Neural cell (in vitro differentiated cells): Measurements from ENCODE around the gene CRTAP. TPM values are rescaled to one million over a fixed set of nuclear protein-coding genes. Genes with fewer than 3 reads are reported as not detected.

Experiments used
- H2AFZ ChIP-seq: fragments of 200-600, 300-800 bp; sonication (generic), shearing (Covaris generic); 2 replicates; pipeline ENCODE4 v1.6.0; 2014; ENCODE audit warnings: low read depth, mild to moderate bottlenecking, antibody characterized with exemption, low read length, moderate library complexity
- H3F3A ChIP-seq: fragments of 200-600 bp; shearing (Covaris generic); 2 replicates; pipeline ENCODE4 v1.6.1; 2016; ENCODE audit warnings: mild to moderate bottlenecking, moderate library complexity, mixed read lengths, antibody characterized with exemption, low read length; ENCODE audit not compliant: insufficient read depth, poor library complexity, severe bottlenecking
- H3K27ac ChIP-seq: fragments of 200-600, 300-800 bp; sonication (generic), shearing (Covaris generic); 2 replicates; pipeline ENCODE4 v1.5.1; 2014; ENCODE audit warnings: mild to moderate bottlenecking, low read length, moderate library complexity
- H3K27me3 ChIP-seq: fragments of 300-800, 200-600 bp; sonication (generic), shearing (Covaris generic); 2 replicates; pipeline ENCODE4 v1.6.0; 2014; ENCODE audit warnings: mild to moderate bottlenecking, low read depth, low read length, moderate library complexity; ENCODE audit not compliant: insufficient read depth
- H3K36me3 ChIP-seq: fragments of 300-800, 200-600 bp; sonication (generic), shearing (Covaris generic); 2 replicates; pipeline ENCODE4 v1.5.1; 2014; ENCODE audit warnings: mild to moderate bottlenecking, antibody characterized with exemption, low read length, moderate library complexity; ENCODE audit not compliant: insufficient read depth
- H3K4me2 ChIP-seq: fragments of 300-800, 200-600 bp; sonication (generic), shearing (Covaris generic); 2 replicates; pipeline ENCODE4 v1.6.0; 2014; ENCODE audit warnings: mild to moderate bottlenecking, low read length
- H3K4me3 ChIP-seq: fragments of 300-800, 200-600 bp; sonication (generic), shearing (Covaris generic); 2 replicates; pipeline ENCODE4 v1.5.1; 2014; ENCODE audit warnings: mild to moderate bottlenecking, low read length, moderate library complexity
- H3K79me2 ChIP-seq: fragments of 200-600 bp; shearing (Covaris generic); replicated peaks from 2 replicates; pipeline ENCODE4 v1.6.0; 2014; ENCODE audit warnings: mild to moderate bottlenecking, low read length, moderate library complexity; ENCODE audit not compliant: insufficient read depth
- H3K9ac ChIP-seq: fragments of 300-800, 200-600 bp; sonication (generic), shearing (Covaris generic); 2 replicates; pipeline ENCODE4 v1.6.1; 2016; ENCODE audit warnings: mild to moderate bottlenecking, low read length, mixed read lengths
- H3K9me2 ChIP-seq: fragments of 200-600 bp; shearing (Covaris generic); 2 replicates; pipeline ENCODE4 v1.6.1; 2016; ENCODE audit warnings: mild to moderate bottlenecking, low read length, mixed read lengths; ENCODE audit not compliant: insufficient read depth
- H3K9me3 ChIP-seq: fragments of 200-600, 300-800 bp; sonication (generic), shearing (Covaris generic); 2 replicates; pipeline ENCODE4 v1.6.1; 2016; ENCODE audit warnings: mild to moderate bottlenecking, mixed run types, low read length, moderate library complexity, mixed read lengths
- H4K20me1 ChIP-seq: fragments of 200-600 bp; shearing (Covaris generic); 2 replicates; pipeline ENCODE4 v1.6.1; 2016; ENCODE audit warnings: mild to moderate bottlenecking, mixed run types; ENCODE audit not compliant: insufficient read depth
- EP300 ChIP-seq: fragments of 450-650 bp; conservative IDR thresholded peaks from 2 replicates; pipeline ENCODE4 v1.6.1; 2014; ENCODE audit warnings: antibody characterized with exemption, mild to moderate bottlenecking, moderate library complexity; ENCODE audit not compliant: poor library complexity, severe bottlenecking
- EZH2 ChIP-seq: fragments of 200-600, 300-800 bp; shearing (Covaris generic), sonication (generic); IDR thresholded peaks from 2 replicates; pipeline ENCODE4 v1.6.1; 2014; ENCODE audit warnings: antibody characterized with exemption, low read length, borderline replicate concordance, mild to moderate bottlenecking; ENCODE audit not compliant: insufficient read depth, poor library complexity, severe bottlenecking
- MXI1 ChIP-seq: fragments of 450-650 bp; conservative IDR thresholded peaks from 2 replicates; pipeline ENCODE4 v1.6.1; 2014; ENCODE audit warnings: antibody characterized with exemption, mild to moderate bottlenecking; ENCODE audit not compliant: poor library complexity, severe bottlenecking
- POLR2AphosphoS5 ChIP-seq: IDR thresholded peaks from 2 replicates; pipeline ENCODE4 v1.6.1; 2012
- RAD21 ChIP-seq: fragments of 450-650 bp; conservative IDR thresholded peaks from 2 replicates; pipeline ENCODE4 v1.6.1; 2014; ENCODE audit warnings: antibody characterized with exemption, mild to moderate bottlenecking, moderate library complexity
- SMC3 ChIP-seq: fragments of 450-650 bp; conservative IDR thresholded peaks from 2 replicates; pipeline ENCODE4 v1.6.1; 2014; ENCODE audit warnings: antibody characterized with exemption, mild to moderate bottlenecking, moderate library complexity; ENCODE audit not compliant: poor library complexity
- TAF1 ChIP-seq: IDR thresholded peaks from 2 replicates; pipeline ENCODE4 v1.6.1; 2012; ENCODE audit warnings: low read depth
- polyA plus RNA-seq: library from polyadenylated mRNA; depleted of rRNA; stranded (reverse); fragments of >200 nt; gene quantifications from 2 replicates; pipeline ENCODE4 v1.2.3, GENCODE V29; 2014
- TF ChIP-seq, protein P1 (sequence below): fragments of 450-650 bp; IDR thresholded peaks from 2 replicates; pipeline ENCODE4 v1.5.1; 2014; ENCODE audit warnings: antibody characterized with exemption, mild to moderate bottlenecking, moderate library complexity; ENCODE audit not compliant: poor library complexity, severe bottlenecking
- TF ChIP-seq, protein P2 (sequence below): IDR thresholded peaks from 2 replicates; pipeline ENCODE4 v1.6.1; 2012; ENCODE audit warnings: borderline replicate concordance

The CRTAP gene
- polyA plus RNA-seq, 1 donor from 2014 or later: 7.1 TPM

DNA sequence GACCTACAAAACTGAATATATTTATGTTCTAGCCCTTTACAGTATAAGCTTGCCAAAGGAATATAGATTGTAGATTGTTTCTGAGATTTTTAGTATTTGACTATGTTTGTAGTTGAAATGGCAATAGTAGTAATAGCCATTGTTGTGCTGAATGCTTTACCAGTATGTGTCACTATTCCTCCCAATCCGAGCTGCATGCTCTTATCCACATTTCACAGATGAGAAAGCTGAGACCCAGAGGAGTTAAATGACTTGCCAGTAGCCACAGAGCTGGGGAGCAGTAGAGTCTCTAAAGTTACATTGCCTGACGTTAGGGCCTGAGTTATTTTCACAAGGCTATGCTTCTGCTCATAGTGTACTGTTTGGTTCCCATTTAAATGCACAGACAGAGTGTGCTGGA is 13.6 kb upstream of the CRTAP start:
- no peaks in the 10 kb centered on the region for H4K20me1 ChIP-seq
- no peaks in the 10 kb centered on the region for H3F3A ChIP-seq
- H3K27me3 ChIP-seq: no peaks in the 10 kb centered on the region
- no peaks in the 10 kb centered on the region for H3K9me3 ChIP-seq
- no peak overlapping the region for H3K9ac ChIP-seq
- no peaks in the 10 kb centered on the region for H3K36me3 ChIP-seq
- H2AFZ ChIP-seq: no peak overlapping the region
- no peaks in the 10 kb centered on the region for H3K79me2 ChIP-seq
- H3K4me3 ChIP-seq: no peak overlapping the region
- H3K9me2 ChIP-seq: no peaks in the 10 kb centered on the region
- H3K27ac ChIP-seq: no peak overlapping the region
- H3K4me2 ChIP-seq: no peak overlapping the region
- TF ChIP-seq MXI1 (no peak), EP300 (no peak), SMC3 (no peak), TAF1 (no peak), EZH2 (no peak), RAD21 (no peak), POLR2AphosphoS5 (no peak)
- TF ChIP-seq, protein P1, sequence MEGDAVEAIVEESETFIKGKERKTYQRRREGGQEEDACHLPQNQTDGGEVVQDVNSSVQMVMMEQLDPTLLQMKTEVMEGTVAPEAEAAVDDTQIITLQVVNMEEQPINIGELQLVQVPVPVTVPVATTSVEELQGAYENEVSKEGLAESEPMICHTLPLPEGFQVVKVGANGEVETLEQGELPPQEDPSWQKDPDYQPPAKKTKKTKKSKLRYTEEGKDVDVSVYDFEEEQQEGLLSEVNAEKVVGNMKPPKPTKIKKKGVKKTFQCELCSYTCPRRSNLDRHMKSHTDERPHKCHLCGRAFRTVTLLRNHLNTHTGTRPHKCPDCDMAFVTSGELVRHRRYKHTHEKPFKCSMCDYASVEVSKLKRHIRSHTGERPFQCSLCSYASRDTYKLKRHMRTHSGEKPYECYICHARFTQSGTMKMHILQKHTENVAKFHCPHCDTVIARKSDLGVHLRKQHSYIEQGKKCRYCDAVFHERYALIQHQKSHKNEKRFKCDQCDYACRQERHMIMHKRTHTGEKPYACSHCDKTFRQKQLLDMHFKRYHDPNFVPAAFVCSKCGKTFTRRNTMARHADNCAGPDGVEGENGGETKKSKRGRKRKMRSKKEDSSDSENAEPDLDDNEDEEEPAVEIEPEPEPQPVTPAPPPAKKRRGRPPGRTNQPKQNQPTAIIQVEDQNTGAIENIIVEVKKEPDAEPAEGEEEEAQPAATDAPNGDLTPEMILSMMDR: no peak
- TF ChIP-seq, protein P2, sequence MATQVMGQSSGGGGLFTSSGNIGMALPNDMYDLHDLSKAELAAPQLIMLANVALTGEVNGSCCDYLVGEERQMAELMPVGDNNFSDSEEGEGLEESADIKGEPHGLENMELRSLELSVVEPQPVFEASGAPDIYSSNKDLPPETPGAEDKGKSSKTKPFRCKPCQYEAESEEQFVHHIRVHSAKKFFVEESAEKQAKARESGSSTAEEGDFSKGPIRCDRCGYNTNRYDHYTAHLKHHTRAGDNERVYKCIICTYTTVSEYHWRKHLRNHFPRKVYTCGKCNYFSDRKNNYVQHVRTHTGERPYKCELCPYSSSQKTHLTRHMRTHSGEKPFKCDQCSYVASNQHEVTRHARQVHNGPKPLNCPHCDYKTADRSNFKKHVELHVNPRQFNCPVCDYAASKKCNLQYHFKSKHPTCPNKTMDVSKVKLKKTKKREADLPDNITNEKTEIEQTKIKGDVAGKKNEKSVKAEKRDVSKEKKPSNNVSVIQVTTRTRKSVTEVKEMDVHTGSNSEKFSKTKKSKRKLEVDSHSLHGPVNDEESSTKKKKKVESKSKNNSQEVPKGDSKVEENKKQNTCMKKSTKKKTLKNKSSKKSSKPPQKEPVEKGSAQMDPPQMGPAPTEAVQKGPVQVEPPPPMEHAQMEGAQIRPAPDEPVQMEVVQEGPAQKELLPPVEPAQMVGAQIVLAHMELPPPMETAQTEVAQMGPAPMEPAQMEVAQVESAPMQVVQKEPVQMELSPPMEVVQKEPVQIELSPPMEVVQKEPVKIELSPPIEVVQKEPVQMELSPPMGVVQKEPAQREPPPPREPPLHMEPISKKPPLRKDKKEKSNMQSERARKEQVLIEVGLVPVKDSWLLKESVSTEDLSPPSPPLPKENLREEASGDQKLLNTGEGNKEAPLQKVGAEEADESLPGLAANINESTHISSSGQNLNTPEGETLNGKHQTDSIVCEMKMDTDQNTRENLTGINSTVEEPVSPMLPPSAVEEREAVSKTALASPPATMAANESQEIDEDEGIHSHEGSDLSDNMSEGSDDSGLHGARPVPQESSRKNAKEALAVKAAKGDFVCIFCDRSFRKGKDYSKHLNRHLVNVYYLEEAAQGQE: no peak

DNA sequence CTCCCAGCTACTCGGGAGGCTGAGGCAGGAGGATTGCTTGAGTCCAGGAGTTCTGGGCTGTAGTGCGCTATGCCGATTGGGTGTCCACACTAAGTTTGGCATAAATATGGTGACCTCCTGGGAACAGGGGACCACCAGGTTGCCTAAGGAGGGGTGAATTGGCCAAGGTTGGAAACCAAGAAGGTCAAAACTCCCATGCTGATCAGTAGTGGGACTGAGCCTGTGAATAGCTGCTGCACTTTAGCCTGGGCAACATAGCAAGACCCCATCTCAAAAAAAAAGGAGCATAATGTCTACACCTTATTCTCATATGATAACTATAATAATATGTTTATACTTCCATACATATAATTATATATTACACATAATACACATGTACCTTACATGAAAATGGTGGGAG is 10.8 kb upstream of the CRTAP start:
- Histone ChIP-seq H3K4me2 (no peak overlapping the region), H3K9me3 (no peaks in the 10 kb centered on the region), H3K9me2 (no peaks in the 10 kb centered on the region), H2AFZ (no peak overlapping the region), H3K79me2 (no peaks in the 10 kb centered on the region), H3K27ac (no peak overlapping the region), H3K27me3 (no peaks in the 10 kb centered on the region), H3F3A (no peaks in the 10 kb centered on the region), H3K9ac (no peak overlapping the region), H4K20me1 (no peaks in the 10 kb centered on the region), H3K4me3 (no peak overlapping the region), H3K36me3 (no peaks in the 10 kb centered on the region)
- TF ChIP-seq, protein P1: no peak
- TF ChIP-seq SMC3 (no peak), EZH2 (no peak), TAF1 (no peak), RAD21 (no peak)
